SK-N-SH (cell line): ENCODE results near the gene FAM222A. TPM values are rescaled to one million over a fixed set of nuclear protein-coding genes. Genes with fewer than 3 reads are reported as not detected.

Experiments
- CTCF ChIA-PET: fragments of 300-600, 350-600 bp; formaldehyde crosslinking; extraction: SDS; loops from one replicate; lab custom pipeline; 2021; lab: Yijun Ruan, JAX
- POLR2A ChIA-PET: fragments of 350-600 bp; sonication (Branson Sonifier 250); formaldehyde crosslinking; extraction: SDS; loops from one replicate; lab custom pipeline; 2020; ENCODE audit warnings: antibody characterized with exemption, inconsistent platforms; lab: Yijun Ruan, JAX
- DNase-seq: peaks from one replicate; pipeline ENCODE4 v3.0.0; 2012
- H2AFZ ChIP-seq: fragments of 200-600 bp; sonication (generic); 2 replicates; pipeline ENCODE4 v1.8.1; 2016; ENCODE audit warnings: antibody characterized with exemption, mild to moderate bottlenecking, low read depth
- H3F3A ChIP-seq: fragments of 200-600 bp; sonication (generic); replicated peaks from 2 replicates; pipeline ENCODE3; 2016; ENCODE audit warnings: antibody characterized with exemption, mild to moderate bottlenecking; ENCODE audit not compliant: insufficient read depth
- H3K27ac ChIP-seq, 2 experiments: fragments of 200-500 bp in 1 of 2; fragments of 200-600 bp in 1 of 2; sonication (Bioruptor generic) in 1 of 2; sonication (generic), shearing (Covaris generic) in 1 of 2; 2 replicates each; pipeline versions ENCODE4 v1.5.1 to v1.6.1; 2014 to 2016; ENCODE audit warnings: low read depth in 2 of 2, inconsistent platforms in 1 of 2, low read length in 1 of 2, mild to moderate bottlenecking in 1 of 2, mixed read lengths in 1 of 2
- H3K27me3 ChIP-seq: fragments of 200-600 bp; sonication (generic), shearing (Covaris generic); 2 replicates; pipeline ENCODE4 v1.6.1; 2016; ENCODE audit warnings: mixed run types; ENCODE audit not compliant: insufficient read depth
- H3K36me3 ChIP-seq, 2 experiments: fragments of 200-500 bp in 1 of 2; fragments of 200-600 bp in 1 of 2; sonication (Bioruptor generic) in 1 of 2; sonication (generic) in 1 of 2; replicated peaks in 1 of 2; 2 replicates each; pipeline versions ENCODE3 to v1.5.1; 2014 to 2016; ENCODE audit warnings: low read length in 1 of 2, mild to moderate bottlenecking in 1 of 2; ENCODE audit not compliant: insufficient read depth in 2 of 2, control insufficient read depth in 1 of 2
- H3K4me1 ChIP-seq, 2 experiments: fragments of 200-500 bp in 1 of 2; fragments of 200-600 bp in 1 of 2; sonication (Bioruptor generic) in 1 of 2; sonication (generic), shearing (Covaris generic) in 1 of 2; 2 replicates each; pipeline versions ENCODE4 v1.5.1 to v1.6.1; 2014 to 2016; ENCODE audit warnings: low read depth in 1 of 2, low read length in 1 of 2, mixed run types in 1 of 2; ENCODE audit not compliant: insufficient read depth in 2 of 2, control insufficient read depth in 1 of 2
- H3K4me2 ChIP-seq: fragments of 200-600 bp; sonication (generic), shearing (Covaris generic); 2 replicates; pipeline ENCODE4 v1.6.1; 2017; ENCODE audit warnings: mixed run types
- H3K4me3 ChIP-seq, 2 experiments: fragments of 200-500 bp in 1 of 2; fragments of 200-600 bp in 1 of 2; sonication (Bioruptor generic) in 1 of 2; sonication (generic), shearing (Covaris generic) in 1 of 2; 2 replicates each; pipeline versions ENCODE4 v1.5.1 to v1.8.1; 2014 to 2016; ENCODE audit warnings: low read depth in 2 of 2, inconsistent platforms in 1 of 2, low read length in 1 of 2, mild to moderate bottlenecking in 1 of 2, mixed read lengths in 1 of 2, moderate library complexity in 1 of 2
- H3K79me2 ChIP-seq: fragments of 200-600 bp; sonication (generic); 2 replicates; pipeline ENCODE4 v1.8.1; 2017; ENCODE audit warnings: mild to moderate bottlenecking; ENCODE audit not compliant: insufficient read depth
- H3K9ac ChIP-seq: fragments of 200-600 bp; sonication (generic); 2 replicates; pipeline ENCODE4 v1.6.1; 2017; ENCODE audit warnings: mixed run types
- H3K9me2 ChIP-seq: fragments of 200-600 bp; sonication (generic); 2 replicates; pipeline ENCODE4 v1.6.1; 2017; ENCODE audit warnings: mixed run types
- H3K9me3 ChIP-seq: fragments of 200-600 bp; sonication (generic); 2 replicates; pipeline ENCODE4 v1.6.1; 2017; ENCODE audit warnings: mixed run types, mild to moderate bottlenecking, moderate library complexity
- H4K20me1 ChIP-seq: fragments of 200-600 bp; sonication (generic); 2 replicates; pipeline ENCODE4 v1.6.1; 2017; ENCODE audit warnings: mild to moderate bottlenecking, mixed run types; ENCODE audit not compliant: insufficient read depth
- ELF1 ChIP-seq: IDR thresholded peaks from 2 replicates; pipeline ENCODE4 v1.4.0; 2012
- EP300 ChIP-seq, 2 experiments: IDR thresholded peaks; 2 replicates each; pipeline versions ENCODE4 v1.4.0 to v1.6.1; 2012; ENCODE audit warnings: borderline replicate concordance in 1 of 2, low read depth in 1 of 2, low read length in 1 of 2
- EZH2phosphoT487 ChIP-seq: fragments of 200-600 bp; sonication (generic); IDR thresholded peaks from 2 replicates; pipeline ENCODE4 v1.6.1; 2017; ENCODE audit warnings: low read depth, mixed run types, mild to moderate bottlenecking, antibody characterized with exemption, moderate library complexity, borderline replicate concordance
- FOSL2 ChIP-seq: IDR thresholded peaks from 2 replicates; pipeline ENCODE4 v1.4.0; 2012; ENCODE audit warnings: low read depth, mild to moderate bottlenecking, moderate library complexity, borderline replicate concordance
- FOXJ3 ChIP-seq: sonication (generic); formaldehyde crosslinking; IDR thresholded peaks from 2 replicates; pipeline ENCODE4 v1.5.1; 2020; ENCODE audit warnings: mild to moderate bottlenecking, missing genetic modification reagents
- FOXM1 ChIP-seq: IDR thresholded peaks from 2 replicates; pipeline ENCODE4 v1.4.0; 2012; ENCODE audit warnings: low read depth, mild to moderate bottlenecking
- JUND ChIP-seq: IDR thresholded peaks from 2 replicates; pipeline ENCODE4 v1.4.0; 2012
- MAX ChIP-seq: IDR thresholded peaks from 2 replicates; pipeline ENCODE4 v1.4.0; 2012; ENCODE audit warnings: low read depth
- MEF2A ChIP-seq: IDR thresholded peaks from 2 replicates; pipeline ENCODE4 v1.4.0; 2012; ENCODE audit warnings: low read depth, borderline replicate concordance
- MXI1 ChIP-seq: IDR thresholded peaks from 2 replicates; pipeline ENCODE4 v1.6.1; 2012; ENCODE audit warnings: mild to moderate bottlenecking, low read depth, low read length, improper control_type of control experiment
- NFIC ChIP-seq: IDR thresholded peaks from 2 replicates; pipeline ENCODE4 v1.4.0; 2012; ENCODE audit warnings: borderline replicate concordance
- PBX3 ChIP-seq: IDR thresholded peaks from 2 replicates; pipeline ENCODE4; 2012
- RAD21 ChIP-seq: IDR thresholded peaks from 2 replicates; pipeline ENCODE4 v1.6.1; 2012; ENCODE audit warnings: mild to moderate bottlenecking, low read length
- RCOR1 ChIP-seq: fragments of 150-350 bp; IDR thresholded peaks from 2 replicates; pipeline ENCODE4 v1.6.1; 2017; ENCODE audit warnings: antibody characterized with exemption, low read length
- RFX5 ChIP-seq: IDR thresholded peaks from 2 replicates; pipeline ENCODE4 v1.6.1; 2012; ENCODE audit warnings: mild to moderate bottlenecking, improper control_type of control experiment, low read length
- RXRA ChIP-seq: IDR thresholded peaks from 2 replicates; pipeline ENCODE4 v1.4.0; 2012; ENCODE audit warnings: low read depth, mild to moderate bottlenecking, borderline replicate concordance
- SIN3A ChIP-seq: IDR thresholded peaks from 2 replicates; pipeline ENCODE4 v1.6.1; 2012; ENCODE audit warnings: low read depth, mild to moderate bottlenecking, low read length, moderate library complexity, borderline replicate concordance
- TEAD4 ChIP-seq: IDR thresholded peaks from 2 replicates; pipeline ENCODE4 v1.4.0; 2012; ENCODE audit warnings: mild to moderate bottlenecking, borderline replicate concordance; ENCODE audit not compliant: insufficient read depth
- WGBS: methylation state at CpG from one replicate; pipeline ENCODE4 v1.1.6; 2017; ENCODE audit warnings: low lambda C conversion rate; 5-methylcytosine and 5-hydroxymethylcytosine counted together
- polyA plus RNA-seq, 3 experiments: library from polyadenylated mRNA; depleted of rRNA; stranded (reverse); fragments of >200 nt; gene quantifications; 2 replicates each; pipeline ENCODE4 v1.2.3, GENCODE V29; 2012

The FAM222A gene
- polyA plus RNA-seq, 1 of the 3 experiments (the other 2 are of a cell fraction): 1.6 TPM

- Histone ChIP-seq H3K27me3 (no peaks in the 10 kb centered on the region; the same call in 1 of the 2 replicates), H3K36me3 (no peaks in the 10 kb centered on the region), H3K9me3 (no peaks in the 10 kb centered on the region), H4K20me1 (peaks cover 8% of the 10 kb centered on the region; the same call in 1 of the 2 replicates), H3K4me2 (no peak overlapping the region), H3F3A (no peaks in the 10 kb centered on the region), H3K9me2 (no peaks in the 10 kb centered on the region), H3K4me3 (no peak overlapping the region), H3K9ac (no peak overlapping the region), H3K79me2 (no peaks in the 10 kb centered on the region), H3K27ac (no peak overlapping the region), H2AFZ (no peak overlapping the region), H3K4me1 (peaks cover 0 to 35% of the 10 kb centered on the region in 2 experiments; a peak in 2 of 4 replicates)
- ChIA-PET CTCF (no interaction called here), POLR2A (no interaction called here)
- TF ChIP-seq SIN3A (no peak), NFIC (no peak), ELF1 (no peak), EP300 (IDR thresholded peaks at IDR 0.05; ENCODE audit: borderline replicate concordance in 1 of 2, low read depth in 1 of 2, low read length in 1 of 2) (no peak), MXI1 (no peak), FOXJ3 (CRISPR knock-in tag) (no peak)
- no peak for DNase-seq
- WGBS: 53% methylated on average over 7 of the region's 11 CpGs
These were observed 2.7 kb upstream of the FAM222A start for GRCh38 chr12:109710747-109711595.

DNA sequence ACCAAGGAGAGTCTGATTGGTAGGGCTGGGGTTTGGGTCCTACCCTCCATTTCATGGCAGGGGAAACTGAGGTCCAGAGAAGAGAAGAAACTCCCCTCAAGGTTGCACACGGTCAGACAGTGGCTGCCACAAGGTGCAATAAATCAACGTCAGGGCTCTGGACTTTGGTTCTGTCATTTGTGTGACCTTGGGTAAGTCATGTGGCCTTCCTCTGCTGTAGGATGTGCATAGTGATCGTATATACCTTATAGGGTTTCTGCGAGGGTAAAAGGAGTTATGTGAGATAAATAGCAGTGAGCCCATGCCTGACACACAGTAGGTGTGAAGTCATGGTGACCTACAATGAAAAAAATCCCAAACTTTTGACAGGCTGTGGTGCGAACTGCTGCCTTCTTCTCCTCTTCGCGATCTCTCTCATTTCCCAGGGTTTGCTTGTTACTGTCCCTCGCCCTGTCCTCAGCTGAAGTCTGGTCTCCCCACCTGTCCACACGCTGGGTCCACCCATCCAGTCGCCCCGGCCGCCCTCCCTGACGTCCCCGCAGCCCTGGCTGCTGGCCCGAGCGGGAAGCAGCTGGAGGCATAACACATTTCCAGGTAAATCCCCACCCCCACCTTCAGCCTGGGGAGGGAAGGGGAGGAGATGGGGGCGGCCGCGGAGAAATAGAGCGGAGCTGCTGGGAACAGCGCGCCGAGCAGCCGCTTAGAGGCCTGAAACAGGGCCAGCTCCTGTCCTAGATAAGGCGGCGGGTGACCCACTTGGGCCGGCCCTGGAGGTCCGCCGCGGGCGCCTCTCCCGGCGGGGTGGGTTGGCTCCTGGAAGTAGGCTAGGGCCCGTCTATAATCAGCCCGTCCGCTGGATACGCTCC, 1.8 kb upstream of the FAM222A start:
- Histone ChIP-seq H3K36me3 (no peaks in the 10 kb centered on the region), H3K9ac (no peak overlapping the region), H2AFZ (no peak overlapping the region), H3K4me3 (no peak overlapping the region), H3K27me3 (no peaks in the 10 kb centered on the region; the same call in 1 of the 2 replicates), H3F3A (no peaks in the 10 kb centered on the region), H3K9me2 (no peaks in the 10 kb centered on the region), H4K20me1 (peaks cover 8% of the 10 kb centered on the region; the same call in 1 of the 2 replicates), H3K4me1 (peaks cover 0 to 38% of the 10 kb centered on the region in 2 experiments; a peak in 2 of 4 replicates), H3K79me2 (no peaks in the 10 kb centered on the region), H3K9me3 (no peaks in the 10 kb centered on the region), H3K4me2 (no peak overlapping the region), H3K27ac (no peak overlapping the region)
- DNase-seq: no peak
- CTCF ChIA-PET: no interaction called here
- POLR2A ChIA-PET: no interaction called here
- no peak for TF ChIP-seq FOSL2
- TF ChIP-seq TEAD4: no peak
- TF ChIP-seq RCOR1: no peak
- TF ChIP-seq FOXM1: no peak
- TF ChIP-seq MAX: no peak
- no peak for TF ChIP-seq EZH2phosphoT487
- no peak for TF ChIP-seq MEF2A
- TF ChIP-seq PBX3: no peak
- no peak for TF ChIP-seq RXRA
- TF ChIP-seq RFX5: no peak
- TF ChIP-seq RAD21: no peak
- no peak for TF ChIP-seq JUND
- WGBS: 77% methylated on average over 33 of the region's 37 CpGs
